ENCODE measurements around the gene PVALEF. TPM values are rescaled to one million over a fixed set of nuclear protein-coding genes. Genes with fewer than 3 reads are reported as not detected.

Gene PVALEF
- total and polyA plus RNA-seq, 2 of the 13 experiments (the other 11 are each of a cell fraction or from before 2014, with no cell fraction given), result 0.18 TPM

DNA sequence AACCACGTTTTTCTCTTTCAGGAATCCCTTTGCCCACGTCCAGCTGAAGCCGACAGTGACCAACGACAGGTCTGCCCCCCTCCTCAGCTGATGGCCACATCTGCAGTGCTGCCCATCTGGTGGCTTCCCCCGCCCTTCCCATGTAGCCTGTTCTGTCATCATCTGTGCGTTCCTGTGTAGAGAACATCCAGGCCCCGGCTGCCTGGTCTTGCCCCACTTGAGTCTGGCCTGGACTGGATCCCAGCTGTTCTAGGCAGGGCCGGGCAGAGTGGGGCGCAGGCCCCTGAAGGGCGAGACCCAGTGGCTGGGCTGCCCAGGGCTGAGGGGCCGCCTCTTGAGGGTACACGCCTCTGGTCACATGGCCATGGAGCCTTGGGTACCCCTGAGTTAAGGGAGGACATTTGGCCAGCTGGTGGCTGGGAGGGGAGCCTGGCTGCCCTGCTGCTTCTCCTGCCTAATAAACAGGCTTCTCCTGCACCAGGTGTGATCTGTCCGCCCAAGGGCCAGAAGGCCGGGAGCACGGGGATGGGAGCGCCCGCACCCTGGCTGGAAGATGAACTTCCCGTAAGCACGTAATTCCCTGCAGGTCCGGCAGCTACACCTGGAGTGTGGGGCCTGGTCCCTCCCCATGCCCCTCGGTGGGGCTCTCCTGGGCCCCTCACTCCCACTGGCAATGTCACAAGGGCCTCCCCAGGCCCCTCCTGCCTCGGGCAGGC lies 49.4 kb upstream of the PVALEF start:
- TF ChIP-seq ATM (IDR thresholded peaks at IDR 0.05; ENCODE audit: borderline replicate concordance), result no peak
- TF ChIP-seq, protein P1, sequence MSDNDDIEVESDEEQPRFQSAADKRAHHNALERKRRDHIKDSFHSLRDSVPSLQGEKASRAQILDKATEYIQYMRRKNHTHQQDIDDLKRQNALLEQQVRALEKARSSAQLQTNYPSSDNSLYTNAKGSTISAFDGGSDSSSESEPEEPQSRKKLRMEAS (IDR thresholded peaks at IDR 0.05), result no peak
- TF ChIP-seq ZNF101 (CRISPR knock-in tag; IDR thresholded peaks at IDR 0.05; ENCODE audit: borderline replicate concordance, low read depth), result no peak
- TF ChIP-seq ZNF687 (CRISPR knock-in tag; IDR thresholded peaks at IDR 0.05), result 0 out of 2 replicates have a peak, but pooled peaks have one; percentile 0
- TF ChIP-seq, protein P2, sequence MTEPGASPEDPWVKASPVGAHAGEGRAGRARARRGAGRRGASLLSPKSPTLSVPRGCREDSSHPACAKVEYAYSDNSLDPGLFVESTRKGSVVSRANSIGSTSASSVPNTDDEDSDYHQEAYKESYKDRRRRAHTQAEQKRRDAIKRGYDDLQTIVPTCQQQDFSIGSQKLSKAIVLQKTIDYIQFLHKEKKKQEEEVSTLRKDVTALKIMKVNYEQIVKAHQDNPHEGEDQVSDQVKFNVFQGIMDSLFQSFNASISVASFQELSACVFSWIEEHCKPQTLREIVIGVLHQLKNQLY (CRISPR knock-in tag; IDR thresholded peaks at IDR 0.05), result no peak
- TF ChIP-seq GZF1 (CRISPR knock-in tag; IDR thresholded peaks at IDR 0.05), result no peak
- intact Hi-C loops (cut with micrococcal nuclease; ENCODE audit: unreplicated experiment), result no loop called here
- H3K27ac ChIP-seq (ENCODE audit: extremely low read length, insufficient read depth, low read length), result no peak overlapping the region

More for the DNA sequence above, 49.4 kb upstream of the PVALEF start:
- Histone ChIP-seq H4K20me1 (ENCODE audit: insufficient read depth, low read length) (peaks cover 1% of the 10 kb centered on the region; the same call in 1 of the 2 replicates), H3K27me3 (ENCODE audit: control insufficient read depth in 1 of 2, insufficient read depth in 2 of 2, low read length in 2 of 2) (no peaks in the 10 kb centered on the region), H3K36me3 (replicated peaks in 1 of 2; ENCODE audit: control insufficient read depth in 1 of 2, insufficient read depth in 2 of 2, low read length in 2 of 2) (peaks cover 0 to 2% of the 10 kb centered on the region in 2 experiments; a peak in 1 of 5 replicates), H3K79me2 (ENCODE audit: insufficient read depth, low read length) (no peaks in the 10 kb centered on the region), H3K9me3 (ENCODE audit: low read length) (no peaks in the 10 kb centered on the region), H3K9ac (ENCODE audit: insufficient read depth, low read depth, low read length) (no peak overlapping the region), H2AFZ (ENCODE audit: low read length) (no peak overlapping the region), H3K4me2 (ENCODE audit: low read depth, low read length) (no peak overlapping the region), H3K4me3 (replicated peaks in 1 of 3; ENCODE audit: insufficient read depth in 1 of 3, low read depth in 2 of 3, low read length in 3 of 3) (no peak overlapping the region), H3K4me1 (ENCODE audit: insufficient read depth, low read length) (peaks cover 7% of the 10 kb centered on the region; the same call in 1 of the 2 replicates)
- no peak for DNase-seq (ENCODE audit: low spot score)
- WGBS (ENCODE audit: low lambda C conversion rate), result 90% methylated on average over 16 of the region's 22 CpGs
- no peak for FAIRE-seq
- CTCF ChIA-PET (ENCODE audit: low intra/inter-chr PET ratio, low total read pairs), result no interaction called here
- no peak for ATAC-seq
- in situ Hi-C loops (cut with HindIII; ENCODE audit: extremely low pct_ligation_motif_present, low pct_unique_long_range_greater_than_20kb), result no loop called here
- BruUV-seq (replicated peaks), result no TSS peak
- POLR2A ChIA-PET, result interaction anchor here (1.1 kb wide), 1 partner anchor 80 kb away, joined by 6 read pairs; no protein-coding TSS in a partner anchor
